K562 (cell line): Measurements from ENCODE around the gene SGCG. TPM values are rescaled to one million over a fixed set of nuclear protein-coding genes. Genes with fewer than 3 reads are reported as not detected.

Experiments used
- ATAC-seq: fragments of 200-7000 bp; cut with Tn5 transposase; 3 replicates; pipeline ENCODE4 v1.9.1; 2020; ENCODE audit warnings: moderate library complexity
- BruUV-seq: library from RNA; stranded (reverse); fragments of 400-500 nt; replicated peaks from 2 replicates; lab custom pipeline; 2021; lab: Mats Ljungman, UMichigan
- CTCF ChIA-PET: fragments of 300-600 bp; formaldehyde crosslinking; extraction: SDS; loops from one replicate; lab custom pipeline; 2021; ENCODE audit warnings: low intra/inter-chr PET ratio; lab: Yijun Ruan, JAX
- POLR2A ChIA-PET: fragments of 300-600, 350-650 bp; sonication (Branson Sonifier 250); formaldehyde crosslinking; extraction: SDS; loops from one replicate; lab custom pipeline; 2021; ENCODE audit warnings: antibody characterized with exemption, inconsistent platforms; lab: Yijun Ruan, JAX
- DNase-seq, 4 experiments: peaks; one replicate each; pipeline versions ENCODE4 v3.0.0 to v3.0.0-alpha.2; 2011 to 2018; ENCODE audit warnings: low spot score in 3 of 4, mixed read lengths in 3 of 4; ENCODE audit errors: extremely low read depth in 1 of 4
- FAIRE-seq: peaks from 2 replicates; lab custom pipeline; 2011; peaks lifted over from hg19 to GRCh38; lab: Jason Lieb, UNC
- H2AFZ ChIP-seq: 2 replicates; pipeline ENCODE4 v1.6.0; 2011; ENCODE audit warnings: low read depth, low read length, control low read depth, inconsistent platforms
- H3K27ac ChIP-seq: fragments of 200-600 bp; 3 replicates; pipeline ENCODE4 v1.8.0; 2011; ENCODE audit warnings: low read depth, mild to moderate bottlenecking, control low read depth, inconsistent platforms, low read length, moderate library complexity, mixed read lengths; ENCODE audit errors: extremely low read depth
- H3K27me3 ChIP-seq, 2 experiments: fragments of 300-600 bp in 1 of 2; 2 replicates in 1 of 2; 3 replicates in 1 of 2; pipeline versions ENCODE4 v1.6.0 to v1.8.0; 2011; ENCODE audit warnings: inconsistent platforms in 2 of 2, low read length in 2 of 2, mild to moderate bottlenecking in 1 of 2, mixed read lengths in 1 of 2, moderate library complexity in 1 of 2; ENCODE audit not compliant: control insufficient read depth in 2 of 2, insufficient read depth in 2 of 2
- H3K36me3 ChIP-seq: fragments of 300-600 bp; 3 replicates; pipeline ENCODE4 v1.8.0; 2011; ENCODE audit warnings: mild to moderate bottlenecking, low read length, inconsistent platforms; ENCODE audit not compliant: control insufficient read depth, insufficient read depth
- H3K4me1 ChIP-seq, 2 experiments: fragments of 200-600 bp in 1 of 2; replicated peaks in 1 of 2; 2 replicates in 1 of 2; 3 replicates in 1 of 2; pipeline versions ENCODE4 v1.5.1 to v1.8.0; 2011; ENCODE audit warnings: inconsistent platforms in 2 of 2, low read length in 2 of 2, mild to moderate bottlenecking in 1 of 2, mixed read lengths in 1 of 2, moderate library complexity in 1 of 2; ENCODE audit not compliant: control insufficient read depth in 2 of 2, insufficient read depth in 2 of 2
- H3K4me2 ChIP-seq: 2 replicates; pipeline ENCODE4 v1.6.1; 2011; ENCODE audit warnings: low read length, control low read depth, inconsistent platforms, mixed read lengths; ENCODE audit not compliant: insufficient read depth
- H3K4me3 ChIP-seq: fragments of 200-600 bp; sonication (generic), shearing (Covaris generic); 2 replicates; pipeline ENCODE4 v1.5.1; 2016; ENCODE audit warnings: control low read depth, inconsistent platforms
- H3K79me2 ChIP-seq: fragments of 200-600 bp; 3 replicates; pipeline ENCODE4 v1.8.0; 2011; ENCODE audit warnings: low read length, inconsistent platforms; ENCODE audit not compliant: control insufficient read depth, insufficient read depth
- H3K9ac ChIP-seq, 2 experiments: 2 replicates each; pipeline versions ENCODE4 v1.6.0 to v1.6.1; 2011; ENCODE audit warnings: low read depth in 2 of 2, low read length in 2 of 2, control low read depth in 1 of 2, inconsistent platforms in 1 of 2, mild to moderate bottlenecking in 1 of 2, mixed read lengths in 1 of 2; ENCODE audit not compliant: insufficient read depth in 1 of 2
- H3K9me1 ChIP-seq: one replicate; pipeline ENCODE4 v1.6.0; 2011; ENCODE audit warnings: inconsistent platforms, mild to moderate bottlenecking, low read length, moderate library complexity; ENCODE audit not compliant: control insufficient read depth, insufficient read depth
- H3K9me3 ChIP-seq: replicated peaks from 2 replicates; pipeline ENCODE4 v1.5.1; 2011; ENCODE audit warnings: low read depth, low read length, inconsistent platforms; ENCODE audit not compliant: control insufficient read depth, insufficient read depth
- H4K20me1 ChIP-seq: replicated peaks from 2 replicates; pipeline ENCODE4 v1.6.1; 2011; ENCODE audit warnings: low read length, inconsistent platforms, mixed read lengths; ENCODE audit not compliant: control insufficient read depth, insufficient read depth
- BACH1 ChIP-seq: fragments of 200-800 bp; sonication (Bioruptor generic); IDR thresholded peaks from 2 replicates; pipeline ENCODE4 v1.6.1; 2016; ENCODE audit warnings: missing genetic modification characterization, missing compliant biosample characterization
- BMI1 ChIP-seq: fragments of 150-350 bp; IDR thresholded peaks from 2 replicates; pipeline ENCODE4 v1.6.1; 2014; ENCODE audit warnings: low read length
- CBX3 ChIP-seq, 2 experiments: IDR thresholded peaks; 1 replicate in 1 of 2; 2 replicates in 1 of 2; pipeline ENCODE4 v1.6.1; 2012; ENCODE audit warnings: inconsistent platforms in 2 of 2, low read length in 2 of 2, borderline replicate concordance in 1 of 2, control low read depth in 1 of 2
- GMEB1 ChIP-seq: fragments of 250-450 bp; sonication (Bioruptor Pico); IDR thresholded peaks from 2 replicates; pipeline ENCODE4 v1.4.0; 2020; ENCODE audit warnings: mild to moderate bottlenecking
- KAT8 ChIP-seq: fragments of 450-650 bp; IDR thresholded peaks from 2 replicates; pipeline ENCODE4 v1.6.1; 2016; ENCODE audit warnings: low read depth, mild to moderate bottlenecking
- KLF10 ChIP-seq: fragments of 250-450 bp; sonication (Bioruptor Pico); IDR thresholded peaks from 2 replicates; pipeline ENCODE4 v1.6.1; 2021; ENCODE audit warnings: matching md5 sums
- NR1H2 ChIP-seq: sonication (generic); formaldehyde crosslinking; IDR thresholded peaks from 2 replicates; pipeline ENCODE4 v1.4.0; 2020; ENCODE audit warnings: mild to moderate bottlenecking, missing genetic modification reagents
- SUPT5H ChIP-seq: fragments of 450-650 bp; IDR thresholded peaks from 2 replicates; pipeline ENCODE4 v1.6.1; 2016
- ZNF644 ChIP-seq: fragments of 200-800 bp; sonication (Bioruptor generic); IDR thresholded peaks from 2 replicates; pipeline ENCODE4 v1.6.1; 2016; ENCODE audit warnings: low read depth, missing genetic modification characterization, missing compliant biosample characterization
- WGBS: fragments of 100-300 bp; shearing (Covaris generic); methylation state at CpG from one replicate; pipeline ENCODE4 v1.1.6; 2016; ENCODE audit warnings: low coverage, mixed read lengths; ENCODE audit not compliant: insufficient coverage; ENCODE audit errors: missing lambda C conversion rate; 5-methylcytosine and 5-hydroxymethylcytosine counted together
- in situ Hi-C: fragments of 300-500 bp; cut with MboI; formaldehyde crosslinking; loops from 4 replicates; pipeline ENCODE4 v1.15.0; 2018; ENCODE audit warnings: inconsistent platforms, mixed read lengths
- intact Hi-C: fragments of 100-400 bp; cut with micrococcal nuclease; formaldehyde crosslinking; loops from 2 replicates; pipeline ENCODE4 v1.14.2; 2022
- polyA plus RNA-seq, 8 experiments: library from polyadenylated mRNA; depleted of rRNA in 4 of 8; stranded (reverse) in 5 of 8; unstranded in 3 of 8; fragments of >200 nt; fragmentation: Nextera tagmentation in 2 of 8; fragmentation: Illumina TruSeq in 1 of 8; extraction: Ambion mirVana in 2 of 8; extraction: Trizol in 1 of 8; gene quantifications; 2 replicates each; pipeline versions ENCODE4 v1.2.1 to v1.2.3, GENCODE V29; 2011 to 2014; ENCODE audit warnings: inconsistent platforms in 1 of 8, missing spikeins in 1 of 8
- total RNA-seq, 7 experiments: library from RNA; depleted of rRNA in 6 of 7; stranded (reverse); fragments of >200 nt in 6 of 7; fragmentation: Illumina TruSeq in 2 of 7; extraction: Trizol in 2 of 7; gene quantifications; 2 replicates each; pipeline versions ENCODE4 v1.2.1 to v1.2.3, GENCODE V29; 2011 to 2021; ENCODE audit warnings: low replicate concordance in 1 of 7

The SGCG gene
- total and polyA plus RNA-seq, 9 of the 15 experiments (the other 6 are each of a cell fraction or from before 2014, with no cell fraction given): 0.04 to 0.44 (median 0.34) TPM

GRCh38 chr13:23212671-23213070 lies 31.9 kb downstream of the SGCG start:
- intact Hi-C loops: loop anchor here (10.0 kb wide), 1 partner anchor 62 kb away; no protein-coding TSS in a partner anchor
- H4K20me1 ChIP-seq: no peaks in the 10 kb centered on the region

More at GRCh38 chr13:23212671-23213070, 31.9 kb downstream of the SGCG start:
- no peak overlapping the region for H2AFZ ChIP-seq
- in situ Hi-C loops: no loop called here
- FAIRE-seq (no peak), ATAC-seq (no peak), DNase-seq (no peak)
- ChIA-PET POLR2A (no interaction called here), CTCF (no interaction called here)
- no peak overlapping the region for H3K9ac ChIP-seq
- no peaks in the 10 kb centered on the region for H3K79me2 ChIP-seq
- no peak for TF ChIP-seq NR1H2 (CRISPR knock-in tag)
- TF ChIP-seq ZNF644: no peak
- TF ChIP-seq BACH1 (tag): no peak
- TF ChIP-seq SUPT5H: no peak
- no peak for TF ChIP-seq KAT8
- TF ChIP-seq BMI1: no peak
- TF ChIP-seq KLF10 (CRISPR knock-in tag): no peak
- TF ChIP-seq GMEB1 (CRISPR knock-in tag): no peak
- no peak for TF ChIP-seq CBX3 (IDR thresholded peaks at IDR 0.05; ENCODE audit: borderline replicate concordance in 1 of 2, low read length in 2 of 2)
- no TSS peak for BruUV-seq
- no peaks in the 10 kb centered on the region for H3K9me3 ChIP-seq
- no peaks in the 10 kb centered on the region for H3K9me1 ChIP-seq
- H3K4me1 ChIP-seq: no peaks in the 10 kb centered on the region
- H3K4me2 ChIP-seq: no peak overlapping the region
- no peak overlapping the region for H3K27ac ChIP-seq
- H3K4me3 ChIP-seq: no peak overlapping the region
- 6% methylated on average over 4 of the region's 4 CpGs for WGBS
- no peaks in the 10 kb centered on the region for H3K27me3 ChIP-seq
- H3K36me3 ChIP-seq: no peaks in the 10 kb centered on the region
